NCI-H1436 (cell line): ENCODE measurements around the gene PAPLN.
"Not testable (repeated sequence)": the region's sequence is repeated elsewhere in the genome, so short reads cannot be mapped to it uniquely, and the experiment has no call there.

Experiments used
- DNase-seq: peaks from one replicate; lab custom pipeline; 2025; lab: John Stamatoyannopoulos, UW

Gene PAPLN

GRCh38 chr14:73237219-73237785, at the start of gene PAPLN:
Gene PAPLN (plus strand): TSS chr14:73237506. CDS start chr14:73239779, 2,273 bp downstream.
- DNase-seq, result no peak

- no peak for DNase-seq
Measured at GRCh38 chr14:73188501-73188911, 48.8 kb upstream of the PAPLN start.

- no peak for DNase-seq
Measured at GRCh38 chr14:73189651-73190050, 47.7 kb upstream of the PAPLN start.

- DNase-seq, result no peak
Measured at GRCh38 chr14:73191441-73191840, 45.9 kb upstream of the PAPLN start.

GRCh38 chr14:73194306-73194705, 43.0 kb upstream of the PAPLN start:
- DNase-seq, result not testable (repeated sequence)

- DNase-seq, result no peak
Measured at GRCh38 chr14:73198253-73198652, 39.1 kb upstream of the PAPLN start.

- DNase-seq, result no peak
Measured at GRCh38 chr14:73203527-73203926, 33.8 kb upstream of the PAPLN start.

GRCh38 chr14:73207615-73208014, 29.7 kb upstream of the PAPLN start:
- no peak for DNase-seq

GRCh38 chr14:73208390-73208789, 28.9 kb upstream of the PAPLN start:
- no peak for DNase-seq

GRCh38 chr14:73208846-73209245, 28.5 kb upstream of the PAPLN start:
- no peak for DNase-seq

GRCh38 chr14:73209953-73210352, 27.4 kb upstream of the PAPLN start:
- no peak for DNase-seq

GRCh38 chr14:73211251-73212040, 25.9 kb upstream of the PAPLN start:
- no peak for DNase-seq

GRCh38 chr14:73216030-73216429, 21.3 kb upstream of the PAPLN start:
- no peak for DNase-seq

GRCh38 chr14:73217411-73217810, 19.9 kb upstream of the PAPLN start:
- no peak for DNase-seq

- DNase-seq, result no peak
Measured at GRCh38 chr14:73220061-73220460, 17.2 kb upstream of the PAPLN start.

- DNase-seq, result no peak
Measured at GRCh38 chr14:73220634-73221033, 16.7 kb upstream of the PAPLN start.

GRCh38 chr14:73221945-73222344, 15.4 kb upstream of the PAPLN start:
- DNase-seq, result no peak

GRCh38 chr14:73223049-73223448, 14.3 kb upstream of the PAPLN start:
- DNase-seq, result no peak

- no peak for DNase-seq
Measured at GRCh38 chr14:73225496-73225895, 11.8 kb upstream of the PAPLN start.

GRCh38 chr14:73227812-73228781, 9.2 kb upstream of the PAPLN start:
- DNase-seq, result no peak

- no peak for DNase-seq
Measured at GRCh38 chr14:73230051-73230450, 7.3 kb upstream of the PAPLN start.
